ENCODE data around the gene SORCS1.

DNA sequence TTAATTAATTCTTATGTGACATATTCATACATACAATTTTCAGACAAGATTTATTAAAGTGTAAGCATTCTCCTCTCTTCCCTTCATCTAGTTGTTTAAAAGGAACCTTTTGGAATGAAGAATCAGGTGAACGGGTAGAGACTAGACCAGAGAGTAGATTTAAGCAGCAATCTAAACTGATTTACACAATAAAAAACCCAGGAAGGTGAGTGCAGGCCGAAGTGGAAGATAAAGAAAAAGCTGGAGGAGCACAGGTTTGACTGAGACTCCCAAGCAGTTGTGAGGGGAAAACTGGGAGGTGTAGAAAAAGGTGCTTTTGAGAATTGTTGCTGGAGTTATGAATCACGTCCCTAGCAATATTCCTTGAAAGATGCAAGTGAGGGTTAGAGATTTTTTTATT is 601.1 kb downstream of the SORCS1 start:
- TF ChIP-seq, protein P1, sequence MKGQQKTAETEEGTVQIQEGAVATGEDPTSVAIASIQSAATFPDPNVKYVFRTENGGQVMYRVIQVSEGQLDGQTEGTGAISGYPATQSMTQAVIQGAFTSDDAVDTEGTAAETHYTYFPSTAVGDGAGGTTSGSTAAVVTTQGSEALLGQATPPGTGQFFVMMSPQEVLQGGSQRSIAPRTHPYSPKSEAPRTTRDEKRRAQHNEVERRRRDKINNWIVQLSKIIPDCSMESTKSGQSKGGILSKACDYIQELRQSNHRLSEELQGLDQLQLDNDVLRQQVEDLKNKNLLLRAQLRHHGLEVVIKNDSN (IDR thresholded peaks at IDR 0.05): no peak
- no peak for TF ChIP-seq EP300 (IDR thresholded peaks at IDR 0.05; ENCODE audit: borderline replicate concordance)
- TF ChIP-seq CEBPB (IDR thresholded peaks at IDR 0.05): no peak
- TF ChIP-seq RAD21 (IDR thresholded peaks at IDR 0.05; ENCODE audit: low read depth): no peak

Measured in Ishikawa (cell line).